WTC11 (cell line): ENCODE results near the gene BCAS2. TPM values are rescaled to one million over a fixed set of nuclear protein-coding genes. Genes with fewer than 3 reads are reported as not detected.

ENCODE experiments used
- ATAC-seq: fragments of 200-7000 bp; cut with Tn5 transposase; 2 replicates; pipeline ENCODE4 v1.10.0; 2021; ENCODE audit warnings: mild to moderate bottlenecking, moderate library complexity
- CTCF ChIA-PET: fragments of 300-600 bp; sonication (Branson Sonifier 250); formaldehyde crosslinking; loops from one replicate; lab custom pipeline; 2021; ENCODE audit warnings: antibody characterized with exemption; lab: Charles Lee
- POLR2A ChIA-PET: fragments of 350-600 bp; sonication (Branson Sonifier 250); formaldehyde crosslinking; loops from one replicate; lab custom pipeline; 2021; ENCODE audit warnings: antibody characterized with exemption; lab: Charles Lee
- DNase-seq: peaks from one replicate; pipeline ENCODE4 v3.0.0; 2021; ENCODE audit warnings: low spot score
- H3K27ac Mint-ChIP-seq: 2 replicates; pipeline ENCODE4 v1.8.0; 2021; ENCODE audit warnings: mixed read lengths
- H3K27me3 Mint-ChIP-seq: 2 replicates; pipeline ENCODE4 v1.8.0; 2021; ENCODE audit warnings: low read depth, mild to moderate bottlenecking, moderate library complexity, mixed read lengths
- H3K36me3 Mint-ChIP-seq: 2 replicates; pipeline ENCODE4 v1.8.0; 2021; ENCODE audit warnings: mixed read lengths
- H3K4me1 Mint-ChIP-seq: 2 replicates; pipeline ENCODE4 v1.8.0; 2022; ENCODE audit warnings: mixed read lengths
- H3K4me3 Mint-ChIP-seq: 2 replicates; pipeline ENCODE4 v1.8.0; 2021; ENCODE audit warnings: mild to moderate bottlenecking, moderate library complexity, mixed read lengths
- H3K9me3 Mint-ChIP-seq: 2 replicates; pipeline ENCODE4 v1.8.0; 2021; ENCODE audit warnings: mixed read lengths
- CREB1 ChIP-seq: sonication (generic); formaldehyde crosslinking; IDR thresholded peaks from 2 replicates; pipeline ENCODE4 v1.8.0; 2023; ENCODE audit warnings: mild to moderate bottlenecking, missing genetic modification reagents
- FOXK1 ChIP-seq: sonication (generic); formaldehyde crosslinking; IDR thresholded peaks from 2 replicates; pipeline ENCODE4 v1.8.0; 2022; ENCODE audit warnings: mild to moderate bottlenecking, moderate library complexity, missing genetic modification reagents
- GRHL2 ChIP-seq: fragments of 250-450 bp; sonication (Bioruptor Pico); IDR thresholded peaks from 2 replicates; pipeline ENCODE4 v1.8.0; 2022; ENCODE audit warnings: mild to moderate bottlenecking, moderate library complexity; ENCODE audit not compliant: insufficient replicate concordance, severe bottlenecking
- GTF2I ChIP-seq: fragments of 250-450 bp; sonication (Bioruptor Pico); conservative IDR thresholded peaks from 2 replicates; pipeline ENCODE4 v1.4.0; 2021; ENCODE audit warnings: mild to moderate bottlenecking
- JUN ChIP-seq: sonication (generic); formaldehyde crosslinking; IDR thresholded peaks from 2 replicates; pipeline ENCODE4 v1.8.0; 2023; ENCODE audit warnings: mild to moderate bottlenecking, missing genetic modification reagents
- MXD4 ChIP-seq: fragments of 250-450 bp; sonication (Bioruptor Pico); IDR thresholded peaks from 2 replicates; pipeline ENCODE4 v1.8.0; 2021; ENCODE audit warnings: mild to moderate bottlenecking, moderate library complexity, borderline replicate concordance
- NR1H2 ChIP-seq: sonication (generic); formaldehyde crosslinking; IDR thresholded peaks from 2 replicates; pipeline ENCODE4 v1.9.0; 2021; ENCODE audit warnings: mild to moderate bottlenecking, moderate library complexity, missing genetic modification reagents
- OVOL2 ChIP-seq: fragments of 250-450 bp; sonication (Bioruptor Pico); IDR thresholded peaks from 2 replicates; pipeline ENCODE4 v1.9.0; 2021; ENCODE audit warnings: mild to moderate bottlenecking, borderline replicate concordance
- SOX15 ChIP-seq: fragments of 250-450 bp; sonication (Bioruptor Pico); IDR thresholded peaks from 2 replicates; pipeline ENCODE4 v1.9.0; 2021; ENCODE audit warnings: mild to moderate bottlenecking
- SP1 ChIP-seq: sonication (generic); formaldehyde crosslinking; conservative IDR thresholded peaks from 2 replicates; pipeline ENCODE4 v1.8.1; 2022; ENCODE audit warnings: missing genetic modification reagents
- TCF7 ChIP-seq: sonication (generic); formaldehyde crosslinking; IDR thresholded peaks from 2 replicates; pipeline ENCODE4 v1.8.0; 2022; ENCODE audit warnings: mild to moderate bottlenecking, low read depth, missing genetic modification reagents, moderate library complexity
- TP53 ChIP-seq: sonication (generic); formaldehyde crosslinking; IDR thresholded peaks from 2 replicates; pipeline ENCODE4 v1.8.1; 2023; ENCODE audit warnings: mild to moderate bottlenecking, missing genetic modification reagents
- ZBTB21 ChIP-seq: sonication (generic); formaldehyde crosslinking; IDR thresholded peaks from 2 replicates; pipeline ENCODE4 v1.8.1; 2023; ENCODE audit warnings: mild to moderate bottlenecking, missing genetic modification reagents, borderline replicate concordance
- ZNF138 ChIP-seq: sonication (generic); formaldehyde crosslinking; conservative IDR thresholded peaks from 2 replicates; pipeline ENCODE4 v1.8.1; 2022; ENCODE audit warnings: mild to moderate bottlenecking, moderate library complexity, missing genetic modification reagents
- ZNF317 ChIP-seq: sonication (generic); formaldehyde crosslinking; IDR thresholded peaks from 2 replicates; pipeline ENCODE4 v1.8.1; 2023; ENCODE audit warnings: low read depth, mild to moderate bottlenecking, moderate library complexity, missing genetic modification reagents, borderline replicate concordance
- ZNF416 ChIP-seq: fragments of 250-450 bp; sonication (Bioruptor Pico); IDR thresholded peaks from 2 replicates; pipeline ENCODE4 v1.9.0; 2021; ENCODE audit warnings: mild to moderate bottlenecking, inconsistent platforms
- total RNA-seq: library from RNA; stranded (reverse); gene quantifications from 3 replicates; pipeline ENCODE4 v1.2.3, GENCODE V29; 2021
- TF ChIP-seq, protein P1 (sequence below): fragments of 250-450 bp; sonication (Bioruptor Pico); IDR thresholded peaks from 2 replicates; pipeline ENCODE4 v1.9.0; 2021; ENCODE audit warnings: mild to moderate bottlenecking, borderline replicate concordance
- TF ChIP-seq, protein P2 (sequence below): sonication (generic); formaldehyde crosslinking; IDR thresholded peaks from 2 replicates; pipeline ENCODE4 v1.8.1; 2023; ENCODE audit warnings: mild to moderate bottlenecking, missing genetic modification reagents, moderate library complexity
- TF ChIP-seq, protein P3 (sequence below): sonication (generic); formaldehyde crosslinking; IDR thresholded peaks from 2 replicates; pipeline ENCODE4 v1.8.0; 2023; ENCODE audit warnings: mild to moderate bottlenecking, missing genetic modification reagents
- TF ChIP-seq, protein P4 (sequence below): sonication (generic); formaldehyde crosslinking; conservative IDR thresholded peaks from 2 replicates; pipeline ENCODE4 v1.8.1; 2023; ENCODE audit warnings: mild to moderate bottlenecking, low read depth, missing genetic modification reagents, moderate library complexity

The BCAS2 gene
- total RNA-seq, 1 experiment from 2014 or later = 39.0 TPM

DNA sequence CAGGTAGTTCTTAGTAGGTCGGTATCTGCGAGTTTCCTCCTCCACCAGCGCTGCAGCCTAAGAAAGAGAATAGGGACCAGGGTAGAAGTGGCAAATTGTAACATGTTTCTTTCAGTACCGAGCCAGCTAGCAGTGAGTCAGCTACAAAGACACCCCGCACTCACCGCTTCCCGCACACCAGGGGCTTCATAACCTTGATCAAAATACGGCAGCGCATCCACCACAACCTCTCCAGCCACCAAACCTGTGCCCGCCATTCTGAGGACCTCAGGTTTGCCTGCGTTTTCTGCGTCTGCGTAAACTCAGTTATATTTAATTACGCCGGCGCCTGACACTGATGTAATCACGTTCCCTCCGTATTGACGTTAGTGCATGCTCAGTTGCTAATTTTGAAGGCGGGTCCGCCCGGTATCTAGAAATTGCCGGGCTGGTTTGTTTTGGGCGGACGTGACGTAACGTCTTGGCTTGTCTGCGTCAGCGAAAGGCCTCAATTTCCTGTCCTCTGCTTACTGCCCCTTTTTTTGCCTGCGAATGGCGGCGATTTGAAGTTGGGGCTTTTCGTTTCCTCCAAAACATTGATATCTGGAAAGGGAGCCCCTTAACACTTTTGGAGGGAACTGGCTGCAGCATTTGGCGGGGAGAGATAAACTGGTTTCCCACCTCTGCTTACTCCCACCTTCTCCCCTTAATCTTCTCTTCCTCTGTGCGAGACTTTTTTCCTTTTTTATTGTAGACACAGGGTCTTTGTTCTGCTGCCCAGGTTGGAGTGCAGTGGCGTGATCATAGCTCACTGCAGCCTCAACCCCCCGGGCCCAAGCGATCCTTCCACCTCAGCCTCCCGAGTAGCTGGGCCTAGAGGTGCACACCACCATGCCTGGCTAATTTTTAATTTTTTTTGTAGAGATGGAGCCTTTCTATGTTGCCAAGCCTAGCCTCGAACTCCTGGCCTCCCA lies at the start of gene BCAS2 (continued):
- TF ChIP-seq, protein P1, sequence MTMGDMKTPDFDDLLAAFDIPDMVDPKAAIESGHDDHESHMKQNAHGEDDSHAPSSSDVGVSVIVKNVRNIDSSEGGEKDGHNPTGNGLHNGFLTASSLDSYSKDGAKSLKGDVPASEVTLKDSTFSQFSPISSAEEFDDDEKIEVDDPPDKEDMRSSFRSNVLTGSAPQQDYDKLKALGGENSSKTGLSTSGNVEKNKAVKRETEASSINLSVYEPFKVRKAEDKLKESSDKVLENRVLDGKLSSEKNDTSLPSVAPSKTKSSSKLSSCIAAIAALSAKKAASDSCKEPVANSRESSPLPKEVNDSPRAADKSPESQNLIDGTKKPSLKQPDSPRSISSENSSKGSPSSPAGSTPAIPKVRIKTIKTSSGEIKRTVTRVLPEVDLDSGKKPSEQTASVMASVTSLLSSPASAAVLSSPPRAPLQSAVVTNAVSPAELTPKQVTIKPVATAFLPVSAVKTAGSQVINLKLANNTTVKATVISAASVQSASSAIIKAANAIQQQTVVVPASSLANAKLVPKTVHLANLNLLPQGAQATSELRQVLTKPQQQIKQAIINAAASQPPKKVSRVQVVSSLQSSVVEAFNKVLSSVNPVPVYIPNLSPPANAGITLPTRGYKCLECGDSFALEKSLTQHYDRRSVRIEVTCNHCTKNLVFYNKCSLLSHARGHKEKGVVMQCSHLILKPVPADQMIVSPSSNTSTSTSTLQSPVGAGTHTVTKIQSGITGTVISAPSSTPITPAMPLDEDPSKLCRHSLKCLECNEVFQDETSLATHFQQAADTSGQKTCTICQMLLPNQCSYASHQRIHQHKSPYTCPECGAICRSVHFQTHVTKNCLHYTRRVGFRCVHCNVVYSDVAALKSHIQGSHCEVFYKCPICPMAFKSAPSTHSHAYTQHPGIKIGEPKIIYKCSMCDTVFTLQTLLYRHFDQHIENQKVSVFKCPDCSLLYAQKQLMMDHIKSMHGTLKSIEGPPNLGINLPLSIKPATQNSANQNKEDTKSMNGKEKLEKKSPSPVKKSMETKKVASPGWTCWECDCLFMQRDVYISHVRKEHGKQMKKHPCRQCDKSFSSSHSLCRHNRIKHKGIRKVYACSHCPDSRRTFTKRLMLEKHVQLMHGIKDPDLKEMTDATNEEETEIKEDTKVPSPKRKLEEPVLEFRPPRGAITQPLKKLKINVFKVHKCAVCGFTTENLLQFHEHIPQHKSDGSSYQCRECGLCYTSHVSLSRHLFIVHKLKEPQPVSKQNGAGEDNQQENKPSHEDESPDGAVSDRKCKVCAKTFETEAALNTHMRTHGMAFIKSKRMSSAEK (CRISPR knock-in tag) = no peak
- TF ChIP-seq ZBTB21 (CRISPR knock-in tag) (no peak; the same call in 1 of the 2 replicates), ZNF317 (CRISPR knock-in tag) (no peak), ZNF138 (CRISPR knock-in tag) (no peak), CREB1 (CRISPR knock-in tag) (no peak)
- TF ChIP-seq, protein P2, sequence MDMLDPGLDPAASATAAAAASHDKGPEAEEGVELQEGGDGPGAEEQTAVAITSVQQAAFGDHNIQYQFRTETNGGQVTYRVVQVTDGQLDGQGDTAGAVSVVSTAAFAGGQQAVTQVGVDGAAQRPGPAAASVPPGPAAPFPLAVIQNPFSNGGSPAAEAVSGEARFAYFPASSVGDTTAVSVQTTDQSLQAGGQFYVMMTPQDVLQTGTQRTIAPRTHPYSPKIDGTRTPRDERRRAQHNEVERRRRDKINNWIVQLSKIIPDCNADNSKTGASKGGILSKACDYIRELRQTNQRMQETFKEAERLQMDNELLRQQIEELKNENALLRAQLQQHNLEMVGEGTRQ (CRISPR knock-in tag) = no peak
- TF ChIP-seq, protein P3, sequence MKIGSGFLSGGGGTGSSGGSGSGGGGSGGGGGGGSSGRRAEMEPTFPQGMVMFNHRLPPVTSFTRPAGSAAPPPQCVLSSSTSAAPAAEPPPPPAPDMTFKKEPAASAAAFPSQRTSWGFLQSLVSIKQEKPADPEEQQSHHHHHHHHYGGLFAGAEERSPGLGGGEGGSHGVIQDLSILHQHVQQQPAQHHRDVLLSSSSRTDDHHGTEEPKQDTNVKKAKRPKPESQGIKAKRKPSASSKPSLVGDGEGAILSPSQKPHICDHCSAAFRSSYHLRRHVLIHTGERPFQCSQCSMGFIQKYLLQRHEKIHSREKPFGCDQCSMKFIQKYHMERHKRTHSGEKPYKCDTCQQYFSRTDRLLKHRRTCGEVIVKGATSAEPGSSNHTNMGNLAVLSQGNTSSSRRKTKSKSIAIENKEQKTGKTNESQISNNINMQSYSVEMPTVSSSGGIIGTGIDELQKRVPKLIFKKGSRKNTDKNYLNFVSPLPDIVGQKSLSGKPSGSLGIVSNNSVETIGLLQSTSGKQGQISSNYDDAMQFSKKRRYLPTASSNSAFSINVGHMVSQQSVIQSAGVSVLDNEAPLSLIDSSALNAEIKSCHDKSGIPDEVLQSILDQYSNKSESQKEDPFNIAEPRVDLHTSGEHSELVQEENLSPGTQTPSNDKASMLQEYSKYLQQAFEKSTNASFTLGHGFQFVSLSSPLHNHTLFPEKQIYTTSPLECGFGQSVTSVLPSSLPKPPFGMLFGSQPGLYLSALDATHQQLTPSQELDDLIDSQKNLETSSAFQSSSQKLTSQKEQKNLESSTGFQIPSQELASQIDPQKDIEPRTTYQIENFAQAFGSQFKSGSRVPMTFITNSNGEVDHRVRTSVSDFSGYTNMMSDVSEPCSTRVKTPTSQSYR = 0 out of 2 replicates have a peak, but pooled peaks have one; percentile 13
- TF ChIP-seq, protein P4, sequence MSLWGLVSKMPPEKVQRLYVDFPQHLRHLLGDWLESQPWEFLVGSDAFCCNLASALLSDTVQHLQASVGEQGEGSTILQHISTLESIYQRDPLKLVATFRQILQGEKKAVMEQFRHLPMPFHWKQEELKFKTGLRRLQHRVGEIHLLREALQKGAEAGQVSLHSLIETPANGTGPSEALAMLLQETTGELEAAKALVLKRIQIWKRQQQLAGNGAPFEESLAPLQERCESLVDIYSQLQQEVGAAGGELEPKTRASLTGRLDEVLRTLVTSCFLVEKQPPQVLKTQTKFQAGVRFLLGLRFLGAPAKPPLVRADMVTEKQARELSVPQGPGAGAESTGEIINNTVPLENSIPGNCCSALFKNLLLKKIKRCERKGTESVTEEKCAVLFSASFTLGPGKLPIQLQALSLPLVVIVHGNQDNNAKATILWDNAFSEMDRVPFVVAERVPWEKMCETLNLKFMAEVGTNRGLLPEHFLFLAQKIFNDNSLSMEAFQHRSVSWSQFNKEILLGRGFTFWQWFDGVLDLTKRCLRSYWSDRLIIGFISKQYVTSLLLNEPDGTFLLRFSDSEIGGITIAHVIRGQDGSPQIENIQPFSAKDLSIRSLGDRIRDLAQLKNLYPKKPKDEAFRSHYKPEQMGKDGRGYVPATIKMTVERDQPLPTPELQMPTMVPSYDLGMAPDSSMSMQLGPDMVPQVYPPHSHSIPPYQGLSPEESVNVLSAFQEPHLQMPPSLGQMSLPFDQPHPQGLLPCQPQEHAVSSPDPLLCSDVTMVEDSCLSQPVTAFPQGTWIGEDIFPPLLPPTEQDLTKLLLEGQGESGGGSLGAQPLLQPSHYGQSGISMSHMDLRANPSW (CRISPR knock-in tag) = no peak
- TF ChIP-seq, all 79 proteins: peak for 8

DNA sequence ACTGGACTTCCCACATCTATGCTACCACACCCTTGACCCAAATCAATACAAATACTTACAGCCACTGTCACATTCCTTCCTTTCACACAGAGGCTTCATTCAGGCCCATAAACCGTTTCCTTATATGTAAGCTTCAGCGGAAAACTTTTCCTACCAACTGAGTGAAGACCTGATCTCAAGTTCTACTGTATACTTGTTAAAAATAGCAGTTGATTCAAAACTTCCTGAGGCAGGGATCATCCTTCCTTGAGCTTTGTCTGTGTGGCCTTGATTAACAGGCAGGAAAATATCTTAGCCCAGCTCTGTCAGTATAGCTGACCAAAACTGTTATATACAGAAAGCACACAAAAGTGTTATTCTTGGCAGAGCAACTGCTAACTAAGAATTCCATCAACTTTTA lies 45.7 kb upstream of the BCAS2 start:
- no peaks in the 10 kb centered on the region for H3K36me3 Mint-ChIP-seq

DNA sequence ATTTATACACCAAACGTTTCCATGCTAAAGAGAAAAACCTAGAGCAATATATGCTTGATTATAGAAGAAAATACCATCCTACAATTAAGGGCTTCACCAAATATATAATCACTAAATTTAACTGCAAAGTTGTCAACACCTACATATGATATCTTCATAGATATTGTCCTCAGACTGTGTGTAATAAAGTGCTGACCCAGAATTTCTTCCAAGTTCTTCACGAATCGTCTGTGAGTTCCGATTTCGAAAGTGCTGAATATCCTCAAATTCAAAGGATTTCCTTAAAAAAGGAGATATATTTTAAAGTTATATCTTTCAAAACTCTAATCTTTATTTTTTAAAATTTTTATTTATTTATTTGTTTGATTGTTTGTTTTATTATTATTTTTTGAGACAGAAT lies 41.9 kb upstream of the BCAS2 start:
- no peaks in the 10 kb centered on the region for H3K36me3 Mint-ChIP-seq
- POLR2A ChIA-PET = no interaction called here
- no peak for ATAC-seq
- TF ChIP-seq SOX15 (no peak), TP53 (CRISPR knock-in tag) (no peak), MXD4 (no peak), TCF7 (CRISPR knock-in tag) (no peak), GTF2I (no peak), ZNF138 (CRISPR knock-in tag) (no peak), NR1H2 (CRISPR knock-in tag) (no peak), ZNF416 (no peak), OVOL2 (CRISPR knock-in tag) (no peak), SP1 (CRISPR knock-in tag) (no peak)
- TF ChIP-seq, all 79 proteins: peak for 0
- Mint-ChIP-seq H3K4me1 (no peaks in the 10 kb centered on the region), H3K27me3 (no peaks in the 10 kb centered on the region; the same call in 1 of the 2 replicates), H3K4me3 (no peak overlapping the region), H3K27ac (no peak overlapping the region), H3K9me3 (no peaks in the 10 kb centered on the region)
- DNase-seq = no peak
- CTCF ChIA-PET = no interaction called here

More for the DNA sequence above, 45.7 kb upstream of the BCAS2 start:
- ATAC-seq = no peak
- H3K9me3 Mint-ChIP-seq = no peaks in the 10 kb centered on the region
- H3K27me3 Mint-ChIP-seq = no peaks in the 10 kb centered on the region
- no peak for DNase-seq
- ChIA-PET CTCF (interaction anchor here (0.6 to 0.9 kb wide), 2 partner anchors 9 to 280 kb away, joined by 3 read pairs; no protein-coding TSS in a partner anchor), POLR2A (interaction anchor here (0.7 kb wide), 1 partner anchor 162 kb away, joined by 3 read pairs; no protein-coding TSS in a partner anchor)
- no peak overlapping the region for H3K4me3 Mint-ChIP-seq
- TF ChIP-seq FOXK1 (CRISPR knock-in tag) = no peak
- TF ChIP-seq GRHL2 = no peak
- TF ChIP-seq JUN (CRISPR knock-in tag) = no peak
- TF ChIP-seq, all 79 proteins: peak for 0
- H3K27ac Mint-ChIP-seq = no peak overlapping the region
- no peaks in the 10 kb centered on the region for H3K4me1 Mint-ChIP-seq
